GM12891 (cell line): ENCODE data around the gene HUNK.

Experiments
- POLR2A ChIP-seq: IDR thresholded peaks from 2 replicates; pipeline ENCODE4 v1.6.1; 2011; ENCODE audit warnings: low read depth, low read length, control low read depth
- SPI1 ChIP-seq: IDR thresholded peaks from 2 replicates; pipeline ENCODE4 v1.6.1; 2011; ENCODE audit warnings: low read depth, low read length, control low read depth

DNA sequence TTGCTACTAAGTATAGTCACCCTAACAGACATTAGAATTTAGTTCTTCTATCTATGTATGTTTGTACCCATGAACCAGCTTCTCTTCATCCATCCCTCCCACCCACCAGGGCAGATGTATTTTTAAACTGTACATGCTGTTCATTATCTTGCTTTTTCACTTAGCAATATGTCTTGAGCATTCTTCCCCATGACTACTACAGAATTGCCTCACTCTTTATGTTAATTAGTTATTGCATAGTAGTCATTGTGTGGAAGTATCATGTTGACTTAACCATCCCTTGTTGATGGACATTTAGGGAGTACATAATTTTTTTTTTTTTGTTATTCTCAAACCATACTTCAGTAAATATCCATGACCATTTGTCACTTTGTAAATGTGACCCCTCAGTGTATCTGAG, 9.9 kb downstream of the HUNK start:
- TF ChIP-seq SPI1 (no peak), POLR2A (no peak)
